GM12892 (cell line): ENCODE results near the gene HES6.

ENCODE experiments used
- DNase-seq: peaks from one replicate; pipeline ENCODE4 v3.0.0; 2011; ENCODE audit not compliant: insufficient read length
- FAIRE-seq: peaks from 2 replicates; lab custom pipeline; 2011; peaks lifted over from hg19 to GRCh38; lab: Jason Lieb, UNC
- POLR2A ChIP-seq: IDR thresholded peaks from 2 replicates; pipeline ENCODE4 v1.6.1; 2011; ENCODE audit warnings: low read depth, low read length, control low read depth
- POLR2AphosphoS5 ChIP-seq: IDR thresholded peaks from 2 replicates; pipeline ENCODE4 v1.6.1; 2011; ENCODE audit warnings: low read depth, low read length, control low read depth
- TAF1 ChIP-seq: IDR thresholded peaks from 2 replicates; pipeline ENCODE4 v1.6.1; 2011; ENCODE audit warnings: low read depth, mild to moderate bottlenecking, control low read depth, low read length, borderline replicate concordance

The HES6 gene

DNA sequence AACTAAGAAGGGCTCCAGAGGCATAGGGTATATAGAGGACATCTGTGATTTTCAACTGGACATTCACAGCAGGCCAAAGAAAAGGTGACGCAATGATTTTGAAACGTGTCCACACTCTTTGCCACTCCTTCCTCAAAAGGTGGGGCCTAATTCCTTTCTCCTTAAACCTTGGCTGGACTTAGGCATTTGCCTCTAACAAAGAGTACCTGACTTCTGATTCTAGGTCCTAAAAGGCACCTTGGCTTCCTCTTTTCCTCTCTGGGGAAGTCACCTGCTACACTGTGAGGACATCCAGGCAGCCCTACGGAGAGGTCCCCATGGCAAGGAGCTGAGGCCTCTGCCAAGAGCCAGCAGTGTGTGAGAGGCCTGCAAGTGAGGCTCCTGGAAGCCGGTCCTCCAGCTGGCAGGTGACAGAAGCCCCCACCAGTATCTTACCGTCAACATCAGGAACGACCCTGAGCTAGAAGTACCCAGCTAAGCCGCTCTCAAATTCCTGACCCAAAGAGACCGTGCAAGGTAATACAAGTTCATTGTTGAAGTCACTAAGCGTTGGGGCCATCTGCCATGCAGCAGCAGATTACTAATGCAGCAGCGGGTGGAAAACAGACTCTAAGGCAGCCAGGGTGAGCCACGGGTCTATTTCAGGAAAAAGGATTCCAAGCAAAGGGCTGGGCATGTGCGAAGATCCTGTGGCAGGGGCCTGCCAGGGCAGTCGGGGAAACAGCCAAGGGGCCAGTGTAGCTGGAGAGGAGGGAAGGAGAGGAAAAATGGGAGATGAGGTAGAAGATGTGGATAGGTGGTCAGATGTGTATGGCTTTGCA is 7.4 kb upstream of the HES6 start:
- TF ChIP-seq POLR2A (no peak), POLR2AphosphoS5 (no peak), TAF1 (no peak)
- no peak for DNase-seq
- FAIRE-seq, result no peak

DNA sequence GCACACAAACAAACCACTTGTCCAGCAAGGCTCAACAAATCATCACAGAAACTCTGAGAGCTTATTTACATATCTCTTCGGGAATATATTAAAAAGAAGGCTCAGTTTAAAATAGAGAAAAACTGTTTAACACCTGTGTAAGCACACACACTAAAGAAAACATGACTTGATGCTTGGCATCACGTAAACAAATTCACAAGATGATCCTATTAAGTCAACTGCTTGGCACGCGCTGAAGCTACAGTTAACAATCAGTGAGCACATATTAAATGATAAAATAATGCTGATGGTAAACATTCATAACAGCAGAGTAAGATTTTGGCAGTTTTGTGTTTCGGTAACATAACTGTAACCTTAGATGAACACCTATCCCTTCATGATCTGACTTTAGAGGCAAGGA is 4.3 kb upstream of the HES6 start:
- DNase-seq (no peak), FAIRE-seq (no peak)
- TF ChIP-seq POLR2AphosphoS5 (no peak), TAF1 (no peak), POLR2A (no peak)

DNA sequence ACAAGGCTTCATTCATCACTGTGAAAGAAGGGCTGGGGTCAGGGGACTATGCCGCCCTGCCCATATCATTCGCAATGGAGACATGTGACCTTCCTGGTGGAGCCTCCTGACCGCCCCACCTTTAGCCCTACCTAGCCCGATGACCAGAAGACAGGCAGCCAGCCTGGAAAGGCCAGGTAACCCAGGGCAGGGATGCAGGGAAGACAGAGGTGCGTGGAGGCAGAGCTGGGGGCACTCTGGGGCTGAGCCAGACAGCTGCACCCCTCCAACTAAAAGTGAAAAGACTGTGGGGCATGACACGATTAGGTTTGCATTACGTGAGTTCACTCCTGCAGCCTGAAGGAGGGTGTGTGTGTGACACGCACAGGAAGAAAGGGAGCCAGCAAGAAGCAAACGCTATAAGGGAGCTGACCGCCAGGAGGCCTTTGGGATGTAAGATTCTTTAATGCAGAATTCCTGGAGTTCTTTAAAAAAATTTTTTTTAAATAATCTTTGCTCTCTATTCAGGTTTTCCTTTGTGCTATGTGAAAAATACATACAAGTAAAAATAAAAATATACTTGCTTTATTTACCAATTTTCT is 3.7 kb upstream of the HES6 start:
- no peak for DNase-seq
- TF ChIP-seq POLR2AphosphoS5 (no peak), TAF1 (no peak), POLR2A (no peak)
- FAIRE-seq, result no peak

DNA sequence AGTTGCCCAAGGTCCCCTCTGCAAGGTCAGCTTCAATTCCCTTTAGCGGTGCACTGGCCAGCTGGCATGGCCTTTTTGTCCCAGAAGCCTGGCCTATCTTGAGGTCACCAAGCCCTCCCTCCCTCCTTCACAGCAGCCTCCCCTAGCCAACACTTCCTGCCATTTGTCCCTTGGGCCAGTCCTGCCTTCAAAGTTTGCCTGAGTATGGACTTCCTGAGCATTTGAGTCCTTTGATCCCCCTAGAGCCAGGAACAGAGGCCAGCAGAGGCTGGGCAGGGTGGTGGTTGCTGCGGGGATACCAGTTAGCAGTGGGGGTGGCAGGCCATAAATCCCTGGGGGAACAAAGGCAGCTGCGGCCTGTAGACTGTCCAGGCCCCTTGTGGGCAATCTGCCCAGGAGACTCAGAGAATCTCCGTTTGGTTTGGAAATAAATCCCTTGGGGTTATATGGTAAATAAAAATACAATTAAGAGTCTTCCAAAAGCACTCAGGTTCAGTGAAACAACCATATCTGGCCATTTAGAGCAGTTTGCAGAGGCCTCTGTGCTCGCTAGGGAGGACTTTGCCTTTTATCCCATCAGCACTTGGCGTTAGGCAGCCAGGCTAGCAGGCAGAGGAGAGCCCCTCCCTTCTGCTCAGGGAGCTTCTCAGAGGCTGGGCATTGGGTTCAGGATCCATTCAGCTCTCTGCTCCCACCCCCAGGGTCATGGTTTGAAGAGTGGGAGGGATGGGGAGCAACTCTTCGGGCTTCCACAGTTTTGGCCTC is 3.1 kb upstream of the HES6 start:
- no peak for TF ChIP-seq POLR2AphosphoS5
- TF ChIP-seq POLR2A, result no peak
- no peak for TF ChIP-seq TAF1
- DNase-seq (no peak), FAIRE-seq (no peak)

DNA sequence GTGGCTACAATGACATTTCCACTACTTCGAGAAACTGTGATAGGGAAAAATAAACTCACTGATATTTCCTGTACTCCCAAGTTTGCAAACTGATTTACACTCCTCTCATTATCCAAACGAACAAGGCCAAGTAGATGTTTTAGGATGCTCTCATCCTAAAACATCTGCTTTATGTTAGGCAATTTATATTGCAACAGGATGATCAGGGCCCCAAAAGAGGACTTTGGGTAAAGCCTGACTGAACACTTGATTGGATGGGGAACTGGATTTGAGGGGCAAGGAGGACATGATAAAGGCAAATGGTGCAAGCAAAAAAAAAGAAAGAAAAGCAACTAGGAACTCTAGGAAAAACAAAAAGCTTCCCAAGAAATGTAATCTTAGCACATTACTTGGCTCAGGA is 2.1 kb upstream of the HES6 start:
- DNase-seq (no peak), FAIRE-seq (no peak)
- TF ChIP-seq TAF1 (no peak), POLR2AphosphoS5 (no peak), POLR2A (no peak)

DNA sequence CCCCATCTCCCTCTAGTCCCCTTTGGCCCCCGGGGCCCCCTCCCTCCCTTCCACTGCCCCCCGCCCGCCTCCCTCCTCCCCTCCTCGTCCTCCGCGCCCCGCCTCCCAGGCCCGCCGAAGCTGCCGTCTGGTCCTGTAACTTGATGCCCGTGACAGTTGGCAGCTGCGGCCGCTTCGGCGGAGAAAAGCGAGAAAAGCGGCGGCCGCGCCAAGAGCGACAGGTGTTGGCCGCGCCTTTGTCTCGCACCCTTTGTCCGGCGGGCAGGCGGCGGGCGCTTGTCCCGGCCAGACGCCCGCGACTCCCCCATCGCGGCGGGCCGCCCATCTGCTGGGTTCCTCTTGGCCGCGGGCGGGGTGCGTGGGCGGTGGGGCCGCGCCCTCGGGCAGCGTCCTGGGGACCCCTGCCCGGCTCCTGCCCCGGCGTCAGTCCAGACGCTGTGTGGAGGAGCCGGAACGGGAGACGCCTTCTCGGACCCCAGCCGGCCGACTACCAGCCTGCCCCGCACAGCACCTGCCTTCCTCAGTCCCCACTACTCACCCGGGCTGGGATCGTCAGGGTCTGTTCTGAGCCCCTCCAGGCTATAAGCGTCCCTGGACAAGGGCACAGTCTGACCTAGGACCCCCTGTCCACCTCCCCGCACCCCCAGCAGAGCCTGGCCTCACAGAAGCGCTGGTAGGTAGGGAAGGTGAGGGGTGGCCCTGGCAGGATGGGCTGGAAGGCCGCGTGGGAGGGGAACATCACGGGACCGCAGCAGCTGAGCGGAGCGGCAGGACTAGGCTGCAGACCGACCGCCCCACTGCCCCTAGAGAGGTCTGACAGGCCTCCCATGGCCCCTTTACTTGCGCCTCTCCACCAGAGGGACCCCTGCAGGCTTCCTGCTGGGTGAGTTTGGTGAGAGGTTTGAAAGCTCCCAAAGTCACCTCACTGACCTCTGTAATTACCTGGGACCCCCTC is 1.2 kb upstream of the HES6 start:
- DNase-seq (no peak), FAIRE-seq (no peak)
- no peak for TF ChIP-seq POLR2AphosphoS5
- TF ChIP-seq POLR2A, result no peak
- TF ChIP-seq TAF1, result no peak

DNA sequence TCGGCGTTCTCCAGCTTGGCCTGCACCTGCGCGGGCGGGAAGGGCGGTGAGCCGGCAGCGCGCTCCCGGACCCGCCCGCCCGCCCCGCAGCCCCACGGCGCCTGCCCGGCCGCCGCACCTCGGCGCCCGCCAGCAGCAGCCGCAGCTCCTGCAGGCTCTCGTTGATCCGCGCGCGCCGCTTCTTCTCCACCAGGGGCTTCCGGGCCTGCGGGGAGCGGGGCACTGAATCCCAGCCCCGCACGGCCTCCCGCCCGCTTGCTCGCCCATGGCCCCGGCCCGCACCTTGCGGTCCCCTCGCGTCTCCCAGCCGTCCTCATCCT is 335 bp downstream of the HES6 start:
- FAIRE-seq (no peak), DNase-seq (no peak)
- TF ChIP-seq POLR2AphosphoS5, result no peak
- no peak for TF ChIP-seq TAF1
- no peak for TF ChIP-seq POLR2A

DNA sequence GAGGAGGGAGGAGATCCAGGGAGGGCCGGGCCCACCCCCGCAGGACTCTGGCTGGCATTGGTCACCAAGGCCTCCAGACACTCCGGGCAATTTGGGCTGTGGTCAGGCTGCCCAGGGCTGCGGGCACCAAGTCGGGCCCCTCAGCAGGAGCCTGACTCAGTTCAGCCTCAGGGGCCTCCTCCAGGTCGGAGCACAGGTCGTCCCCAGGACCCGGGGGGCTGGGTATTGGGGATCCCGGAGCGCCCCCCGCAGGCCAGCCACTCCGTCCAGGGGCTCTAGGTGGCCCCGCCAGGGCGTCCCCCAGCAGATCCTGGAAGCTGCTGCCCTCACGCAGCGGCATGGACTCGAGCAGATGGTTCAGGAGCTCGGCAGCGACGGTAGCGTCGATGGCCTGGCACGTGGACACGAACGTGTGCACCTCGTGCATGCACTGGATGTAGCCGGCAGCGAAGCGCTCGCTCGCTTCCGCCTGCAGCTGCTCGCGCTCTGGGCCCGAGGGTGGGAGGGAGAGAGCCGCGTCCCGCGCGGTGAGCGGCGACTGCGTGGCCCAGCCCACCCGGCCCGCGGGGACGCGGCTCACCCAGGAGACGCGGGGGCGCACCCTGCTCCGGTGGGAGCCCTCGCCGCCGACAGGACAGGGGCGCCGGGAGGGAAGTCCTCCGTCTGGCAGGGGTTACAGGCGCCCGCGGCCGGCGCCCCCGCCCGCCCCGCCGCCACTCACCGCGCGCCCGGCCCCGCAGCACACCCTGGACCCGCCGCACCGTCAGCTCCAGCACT is 884 bp downstream of the HES6 start:
- DNase-seq (no peak), FAIRE-seq (no peak)
- no peak for TF ChIP-seq TAF1
- TF ChIP-seq POLR2A, result no peak
- TF ChIP-seq POLR2AphosphoS5, result no peak

DNA sequence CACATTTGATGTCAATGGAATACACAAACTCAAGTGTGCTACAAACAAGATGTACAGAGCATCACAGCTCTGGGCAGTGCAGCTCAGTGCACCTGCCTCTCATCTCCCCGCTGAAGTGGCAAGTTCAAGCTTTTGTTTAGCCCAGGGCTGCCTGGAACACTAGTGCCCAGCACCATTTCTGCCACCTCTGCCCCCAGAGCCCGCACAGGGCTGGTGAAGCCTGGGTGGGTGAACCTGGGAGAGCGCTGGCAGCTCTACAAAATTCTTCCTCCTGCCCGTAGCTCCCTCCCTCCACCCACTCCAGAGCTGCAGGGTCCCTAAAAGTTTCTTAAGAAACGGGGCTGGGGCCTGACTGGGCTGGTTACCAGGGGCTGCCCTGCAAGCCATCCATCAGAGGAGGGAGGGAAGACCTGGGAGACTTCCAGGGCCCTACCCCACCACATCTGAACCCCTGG is 1.5 kb downstream of the HES6 start:
- TF ChIP-seq POLR2AphosphoS5 (no peak), POLR2A (no peak), TAF1 (no peak)
- DNase-seq, result no peak
- FAIRE-seq, result no peak
